HG03571 (cell line): ENCODE measurements around the gene CDC42BPA.
"Not testable (repeated sequence)": the region's sequence is repeated elsewhere in the genome, so short reads cannot be mapped to it uniquely, and the experiment has no call there.

ENCODE experiments used
- ATAC-seq: cut with Tn5 transposase; IDR thresholded peaks from one replicate; pipeline ENCODE4 v1.9.1; 2021; ENCODE audit not compliant: unreplicated experiment

CDC42BPA gene

DNA sequence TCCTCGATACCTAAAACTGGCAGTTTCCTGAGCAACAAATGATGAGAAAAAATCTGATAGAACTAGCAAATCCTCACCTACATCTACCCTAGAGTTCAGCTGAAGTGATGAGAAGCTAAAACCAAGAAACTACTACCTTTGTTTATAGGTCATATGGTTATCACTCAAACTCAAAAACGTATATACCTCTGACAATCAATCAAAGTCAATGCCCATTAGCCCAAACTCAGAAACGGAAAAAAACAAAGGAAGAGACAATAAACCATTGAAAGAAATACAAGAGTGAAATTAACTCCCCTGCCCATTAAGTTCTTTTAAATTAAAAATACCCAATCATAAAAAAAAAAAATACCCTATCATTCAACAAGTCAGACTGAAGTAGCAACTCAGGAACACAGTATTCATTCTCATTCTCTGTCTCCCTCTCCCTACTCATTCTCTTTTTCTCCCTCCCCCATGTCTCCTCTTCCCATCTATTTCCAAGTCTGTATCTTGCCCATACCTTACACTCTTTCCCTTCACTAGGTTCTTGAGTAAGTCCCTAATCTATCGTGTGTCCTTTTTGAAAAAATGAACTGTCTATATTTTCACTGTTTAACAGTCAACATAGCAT lies 6.8 kb downstream of the CDC42BPA start:
- no peak for ATAC-seq

DNA sequence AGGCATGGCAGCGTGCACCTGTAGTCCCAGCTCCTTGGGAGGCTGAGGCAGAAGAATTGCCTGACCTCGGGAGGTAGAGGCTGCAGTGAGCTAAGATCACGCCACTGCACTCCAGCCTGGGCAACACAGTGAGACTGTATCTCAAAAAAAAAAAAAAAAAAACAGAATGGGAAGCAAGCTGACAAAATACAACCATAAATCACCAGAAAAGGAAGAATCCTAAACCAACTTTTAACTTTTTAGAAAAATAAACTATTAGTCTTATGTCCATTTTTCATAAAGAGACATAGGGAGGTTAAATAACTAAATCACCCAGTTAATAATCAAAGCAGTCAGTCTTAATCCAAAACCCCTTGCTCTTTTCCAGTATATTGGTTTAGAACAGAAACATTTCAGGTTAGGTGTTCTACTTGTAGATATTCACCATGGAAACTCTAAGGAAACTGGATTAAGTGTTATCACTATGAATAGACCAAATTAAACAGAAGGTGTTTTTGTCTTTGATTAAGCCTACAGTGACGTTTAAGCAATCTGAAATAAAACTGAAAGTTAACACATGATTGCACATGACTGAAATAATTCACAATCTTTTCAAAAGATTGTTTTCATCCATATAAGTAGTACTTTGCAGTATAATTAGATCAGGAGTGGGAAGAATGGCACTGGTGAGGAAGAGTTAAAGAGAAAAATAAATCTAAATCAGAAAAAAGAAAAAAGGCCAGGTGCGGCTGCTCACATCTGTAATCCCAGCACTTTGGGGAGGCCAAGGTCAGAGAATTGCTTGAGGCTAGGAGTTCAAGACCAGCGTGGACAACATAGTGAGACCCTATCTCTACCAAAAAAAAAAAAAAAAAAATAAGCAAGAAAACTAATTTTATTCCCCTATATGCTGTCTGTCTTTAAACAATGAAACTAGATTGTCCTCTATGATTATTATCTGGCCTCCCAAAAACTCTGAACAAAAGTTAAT lies 9.6 kb downstream of the CDC42BPA start:
- no peak for ATAC-seq

- ATAC-seq: no peak
These were observed 11.6 kb downstream of the CDC42BPA start for GRCh38 chr1:227306689-227307088.

GRCh38 chr1:227305894-227306626 lies 12.2 kb downstream of the CDC42BPA start:
- no peak for ATAC-seq

DNA sequence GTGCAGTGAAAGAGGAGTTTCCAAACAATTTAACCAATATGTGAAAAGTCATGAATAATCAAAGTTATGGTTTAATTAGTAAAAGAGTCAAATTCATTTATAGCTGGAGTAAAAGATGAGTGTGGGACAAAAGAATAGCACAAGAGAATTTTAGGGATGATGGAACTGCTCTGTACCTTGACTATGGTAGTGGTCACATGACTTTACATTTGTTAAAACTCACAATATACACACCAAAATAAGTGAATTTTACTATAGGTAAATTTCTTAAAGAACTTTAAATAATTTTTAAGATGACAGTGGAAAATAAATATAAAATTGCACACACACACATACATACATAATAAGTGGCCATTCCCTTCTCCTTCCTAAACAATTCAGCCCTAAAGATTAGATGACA lies 13.6 kb downstream of the CDC42BPA start:
- ATAC-seq: no peak

DNA sequence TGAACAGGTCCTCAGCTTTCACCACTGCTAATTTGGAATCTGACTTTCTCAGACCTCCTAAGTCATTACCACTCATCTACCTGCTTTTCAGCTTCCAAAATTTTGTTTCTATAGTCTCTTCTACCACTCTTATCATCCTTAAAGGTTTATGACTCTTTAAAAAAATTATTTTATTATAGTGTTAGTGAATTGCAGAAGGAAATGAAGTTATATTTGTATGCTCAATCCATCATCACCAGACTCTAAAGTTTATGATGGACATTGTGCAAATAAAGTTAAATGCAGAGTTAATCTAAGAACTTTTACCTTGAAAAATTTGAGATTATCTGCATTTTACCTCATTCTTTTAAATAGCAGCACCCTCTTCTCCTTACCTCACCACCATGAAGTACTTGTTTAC lies 14.6 kb downstream of the CDC42BPA start:
- no peak for ATAC-seq

DNA sequence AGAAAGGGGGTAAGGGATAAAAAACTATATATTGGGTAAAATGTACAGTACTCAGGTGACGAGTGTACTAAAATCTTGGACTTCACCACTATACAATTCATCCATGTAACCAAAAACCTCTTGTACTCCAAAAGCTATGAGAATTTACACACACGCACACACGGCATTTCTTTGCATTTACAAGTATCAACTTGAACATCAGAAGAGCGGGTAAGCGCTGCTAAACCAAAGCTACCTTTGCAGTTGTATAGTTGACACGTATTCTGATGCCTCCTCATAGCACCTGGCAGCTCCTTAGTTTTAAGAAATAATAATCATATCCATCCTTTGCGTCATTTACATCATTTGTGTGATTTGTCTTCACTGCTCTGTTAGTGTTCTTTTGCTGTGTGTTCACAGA lies 17.6 kb downstream of the CDC42BPA start:
- no peak for ATAC-seq

- no peak for ATAC-seq
These were observed 18.6 kb downstream of the CDC42BPA start for GRCh38 chr1:227299688-227300087.

DNA sequence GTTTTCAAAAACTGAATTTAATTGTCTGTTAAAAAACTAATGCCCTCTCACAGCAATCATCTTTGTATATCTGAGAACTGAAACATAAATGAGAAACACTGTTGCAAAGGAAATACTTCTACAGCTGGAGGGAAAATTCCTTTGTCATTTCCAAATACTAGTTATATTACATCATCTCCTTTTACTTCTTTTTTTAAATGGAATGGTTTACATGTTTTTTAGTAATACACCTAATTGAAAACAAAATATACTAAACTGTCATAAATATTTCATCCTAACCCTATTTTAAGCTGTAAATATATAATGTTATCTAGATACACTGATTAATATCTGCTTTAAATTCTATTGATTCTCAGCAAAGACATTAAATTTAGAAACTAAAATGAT lies 19.1 kb downstream of the CDC42BPA start:
- ATAC-seq: no peak

DNA sequence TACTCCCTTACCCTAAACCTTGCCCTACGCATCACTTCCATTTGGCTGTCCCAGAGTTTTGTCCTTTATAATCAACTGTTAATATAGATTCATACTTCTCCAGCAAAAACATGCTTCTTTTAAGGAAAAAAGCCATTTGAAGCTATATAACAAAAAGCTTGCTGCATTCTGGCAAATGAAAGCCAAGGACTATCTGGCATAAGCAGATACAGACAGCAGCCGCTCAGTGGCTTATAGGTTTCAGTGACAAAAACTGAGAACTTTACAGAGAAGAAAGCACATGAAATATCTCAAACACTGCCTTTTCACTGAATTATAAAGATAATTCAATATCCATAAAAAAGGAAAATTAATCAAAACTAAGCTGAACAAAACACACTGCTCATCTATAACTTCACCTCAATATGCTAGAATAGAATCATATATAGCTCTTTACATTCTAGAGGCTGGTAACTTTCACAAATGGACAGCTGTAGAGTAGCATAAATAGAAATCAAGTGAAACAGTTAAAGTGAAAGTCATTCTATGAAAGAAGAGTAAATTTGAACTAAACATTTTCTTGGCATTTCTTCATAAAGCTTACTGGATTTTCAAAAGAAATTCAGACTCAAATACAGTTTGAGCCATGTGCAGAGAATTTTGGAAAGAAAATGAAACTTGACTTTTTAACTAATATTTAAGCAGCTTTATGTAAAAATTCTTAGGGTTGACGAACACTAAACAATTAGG lies 19.6 kb downstream of the CDC42BPA start:
- ATAC-seq: no peak

- no peak for ATAC-seq
These were observed 21.1 kb downstream of the CDC42BPA start for GRCh38 chr1:227297073-227297793.

DNA sequence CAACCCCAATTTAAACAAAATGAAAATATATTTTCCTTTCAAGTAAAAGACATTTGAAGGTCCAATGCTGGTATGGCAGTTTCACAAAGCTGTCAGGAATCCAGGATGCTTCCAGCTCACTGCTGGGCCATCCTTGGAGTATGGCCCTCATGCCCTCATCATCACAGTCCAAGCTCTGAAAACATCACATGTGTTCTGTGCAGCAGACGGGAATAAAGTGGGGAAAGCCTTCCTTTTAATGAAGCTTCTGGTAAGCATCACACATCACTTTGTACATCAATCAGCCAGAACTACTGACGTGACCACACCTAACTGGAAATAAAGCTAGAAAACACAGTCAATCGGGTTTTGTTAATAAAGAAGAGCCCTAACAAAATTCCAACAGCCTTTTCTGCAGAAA lies 22.7 kb downstream of the CDC42BPA start:
- ATAC-seq: no peak

- no peak for ATAC-seq
These were observed 32.5 kb downstream of the CDC42BPA start for GRCh38 chr1:227285745-227286144.

DNA sequence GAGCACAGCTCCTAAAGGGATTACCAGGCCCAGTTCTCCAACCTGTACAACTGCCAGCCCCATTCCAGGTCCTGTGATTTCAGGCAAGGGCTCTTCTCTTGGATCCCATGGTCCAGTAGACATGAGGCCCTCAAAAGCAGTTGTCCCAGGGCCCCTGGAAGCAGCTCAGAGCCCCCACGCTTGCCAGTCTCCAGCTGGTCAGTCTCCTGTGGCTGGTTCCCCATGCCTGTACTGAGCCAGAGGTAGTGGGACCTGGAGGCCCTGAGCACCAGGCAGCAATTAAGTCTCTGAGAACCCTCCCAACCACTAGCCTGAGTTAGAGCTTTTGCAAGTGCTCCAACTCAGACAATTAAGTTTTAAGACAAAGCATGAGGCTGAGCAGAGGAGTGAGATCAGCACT lies 36.9 kb downstream of the CDC42BPA start:
- no peak for ATAC-seq

DNA sequence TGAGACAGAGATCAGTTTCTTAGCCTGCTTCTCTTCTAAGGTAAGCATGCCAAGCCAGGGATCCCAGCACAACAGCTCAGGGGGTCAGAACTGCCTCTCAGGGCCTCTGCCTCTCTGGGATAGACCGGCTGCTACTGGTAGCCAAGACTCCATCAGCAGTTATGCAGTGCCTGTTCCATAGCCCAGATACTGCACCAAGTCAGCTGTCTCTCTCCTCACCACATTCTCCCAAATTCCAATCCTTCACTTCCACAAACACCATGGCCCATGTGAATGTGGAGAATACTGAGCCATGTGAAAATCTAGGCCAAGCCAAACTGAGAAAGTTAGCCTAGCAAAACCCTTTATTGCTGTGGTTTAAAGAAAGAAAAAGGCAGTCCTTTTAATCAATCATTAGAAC lies 37.5 kb downstream of the CDC42BPA start:
- ATAC-seq: no peak

GRCh38 chr1:227276156-227276693 lies 42.1 kb downstream of the CDC42BPA start:
- ATAC-seq: not testable (repeated sequence)

- no peak for ATAC-seq
These were observed 44.7 kb downstream of the CDC42BPA start for GRCh38 chr1:227273557-227273956.

GRCh38 chr1:227272428-227272827 lies 45.9 kb downstream of the CDC42BPA start:
- ATAC-seq: no peak

DNA sequence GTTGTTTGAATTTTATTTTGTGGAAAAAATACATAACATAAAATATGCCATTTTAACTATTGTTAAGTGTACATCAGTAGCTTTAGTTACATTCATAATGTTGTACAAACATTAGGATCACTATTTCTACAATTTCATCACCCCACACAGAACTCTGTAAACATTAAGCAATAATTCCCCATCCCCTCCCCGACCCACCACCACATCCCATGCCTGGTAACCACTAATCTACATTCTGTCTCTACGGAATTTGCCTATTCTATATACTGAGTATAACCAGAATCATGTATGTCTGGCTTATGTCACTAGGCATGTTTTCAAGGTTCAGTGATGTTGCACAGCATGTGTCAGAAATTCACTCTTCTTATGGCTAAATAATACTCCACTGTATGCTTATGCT lies 47.7 kb downstream of the CDC42BPA start:
- no peak for ATAC-seq

DNA sequence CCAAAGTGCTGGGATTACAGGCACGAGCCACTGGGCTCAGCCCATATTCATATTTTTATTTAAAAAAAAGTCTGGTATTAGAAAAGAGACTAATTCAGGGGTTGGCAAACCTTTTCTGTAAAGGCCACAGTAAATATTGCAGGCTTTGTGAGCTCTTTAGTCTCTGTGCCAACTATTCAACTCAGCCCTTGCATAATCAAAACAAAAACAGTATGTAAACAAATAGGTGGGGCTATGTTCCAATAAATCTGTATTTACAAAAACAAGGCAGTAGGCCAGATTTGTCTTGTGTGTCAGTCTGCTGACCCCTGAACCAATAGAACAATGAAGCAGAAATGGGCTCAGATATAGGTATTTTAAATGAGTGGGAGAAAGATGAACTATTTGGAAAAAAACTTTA lies 49.3 kb downstream of the CDC42BPA start:
- ATAC-seq: no peak
